GM12878 (cell line): ENCODE measurements around the gene MBD5. TPM values are rescaled to one million over a fixed set of nuclear protein-coding genes. Genes with fewer than 3 reads are reported as not detected.

Source experiments
- ATAC-seq: fragments of 200-7000 bp; cut with Tn5 transposase; 3 replicates; pipeline ENCODE4 v1.9.1; 2020; ENCODE audit warnings: mild to moderate bottlenecking, moderate library complexity
- BruUV-seq: library from RNA; stranded (reverse); fragments of 400-500 nt; replicated peaks from 2 replicates; lab custom pipeline; 2021; lab: Mats Ljungman, UMichigan
- CTCF ChIA-PET: fragments of 300-600 bp; sonication (Branson Sonifier 250); formaldehyde crosslinking; extraction: SDS; loops from one replicate; lab custom pipeline; 2021; ENCODE audit warnings: inconsistent platforms; lab: Yijun Ruan, JAX
- POLR2A ChIA-PET: fragments of 350-600 bp; formaldehyde crosslinking; extraction: SDS; loops from one replicate; lab custom pipeline; 2021; ENCODE audit warnings: inconsistent platforms; lab: Charles Lee
- RAD21 ChIA-PET: fragments of 300-600 bp; sonication (Branson Sonifier 250); formaldehyde crosslinking; loops from one replicate; lab custom pipeline; 2023; ENCODE audit warnings: antibody characterized with exemption; ENCODE audit not compliant: unreplicated experiment; lab: Charles Lee
- SMC1A ChIA-PET: fragments of 300-600 bp; sonication (Branson Sonifier 250); formaldehyde crosslinking; loops from one replicate; lab custom pipeline; 2023; ENCODE audit not compliant: unreplicated experiment, uncharacterized antibody; lab: Charles Lee
- DNase-seq: peaks from one replicate; pipeline ENCODE4 v3.0.0-alpha.2; 2011; ENCODE audit warnings: low read depth, low spot score
- FAIRE-seq: peaks from 3 replicates; lab custom pipeline; 2011; peaks lifted over from hg19 to GRCh38; lab: Jason Lieb, UNC
- H2AFZ ChIP-seq: 2 replicates; pipeline ENCODE4 v1.6.0; 2011; ENCODE audit warnings: low read depth, low read length, control low read depth; ENCODE audit not compliant: control insufficient read depth
- H3K27ac ChIP-seq: 2 replicates; pipeline ENCODE4 v1.5.1; 2011; ENCODE audit warnings: control low read depth; ENCODE audit not compliant: control insufficient read depth, insufficient read depth
- H3K27me3 ChIP-seq, 2 experiments: replicated peaks in 1 of 2; 2 replicates each; pipeline versions ENCODE4 v1.6.0 to v1.6.1; 2011; ENCODE audit warnings: low read length in 1 of 2; ENCODE audit not compliant: control insufficient read depth in 2 of 2, insufficient read depth in 2 of 2
- H3K36me3 ChIP-seq, 2 experiments: 2 replicates each; pipeline ENCODE4 v1.5.1; 2011; ENCODE audit warnings: low read length in 1 of 2; ENCODE audit not compliant: control insufficient read depth in 2 of 2, insufficient read depth in 2 of 2
- H3K4me1 ChIP-seq: 2 replicates; pipeline ENCODE4 v1.6.1; 2011; ENCODE audit warnings: mild to moderate bottlenecking, low read length, moderate library complexity, mixed read lengths; ENCODE audit not compliant: control insufficient read depth, insufficient read depth
- H3K4me2 ChIP-seq: 2 replicates; pipeline ENCODE4 v1.6.0; 2011; ENCODE audit warnings: control low read depth; ENCODE audit not compliant: control insufficient read depth, insufficient read depth
- H3K4me3 ChIP-seq: fragments of 200-600 bp; sonication (generic); 2 replicates; pipeline ENCODE4 v1.5.1; 2016
- H3K79me2 ChIP-seq: 2 replicates; pipeline ENCODE4 v1.6.0; 2011; ENCODE audit warnings: low read length; ENCODE audit not compliant: control insufficient read depth, insufficient read depth
- H3K9ac ChIP-seq: 2 replicates; pipeline ENCODE4 v1.8.0; 2011; ENCODE audit warnings: low read length, control low read depth, mixed read lengths; ENCODE audit not compliant: control insufficient read depth, insufficient read depth
- H3K9me3 ChIP-seq: replicated peaks from 3 replicates; pipeline ENCODE4 v1.5.1; 2011; ENCODE audit warnings: mild to moderate bottlenecking, low read length; ENCODE audit not compliant: control insufficient read depth, insufficient read depth
- H4K20me1 ChIP-seq: 2 replicates; pipeline ENCODE4 v1.6.0; 2011; ENCODE audit not compliant: control insufficient read depth, insufficient read depth
- FOS ChIP-seq: IDR thresholded peaks from 3 replicates; pipeline ENCODE4 v1.6.1; 2011; ENCODE audit warnings: borderline replicate concordance; ENCODE audit not compliant: insufficient read length; ENCODE audit errors: extremely low read depth
- RUNX3 ChIP-seq: IDR thresholded peaks from 2 replicates; pipeline ENCODE4 v1.6.1; 2012; ENCODE audit warnings: low read length, inconsistent platforms
- ZBTB40 ChIP-seq: fragments of 450-650 bp; IDR thresholded peaks from 2 replicates; pipeline ENCODE4 v1.6.1; 2016; ENCODE audit warnings: mild to moderate bottlenecking, moderate library complexity, borderline replicate concordance
- WGBS: methylation state at CpG from one replicate; pipeline ENCODE4 v1.1.6; 2016; ENCODE audit warnings: low lambda C conversion rate; ENCODE audit not compliant: insufficient replicate concordance, insufficient coverage; ENCODE audit errors: missing lambda C conversion rate; 5-methylcytosine and 5-hydroxymethylcytosine counted together
- in situ Hi-C: fragments of 300-500 bp; cut with MboI; formaldehyde crosslinking; loops from 9 replicates; pipeline ENCODE4 v1.14.3; 2018; ENCODE audit warnings: mixed read lengths
- intact Hi-C: fragments of 100-400 bp; cut with micrococcal nuclease; formaldehyde crosslinking; loops from one replicate; pipeline ENCODE4 v1.14.2; 2022; ENCODE audit not compliant: unreplicated experiment
- polyA plus RNA-seq, 11 experiments: library from polyadenylated mRNA; depleted of rRNA in 4 of 11; unstranded in 6 of 11; stranded (reverse) in 5 of 11; fragments of >200 nt; fragmentation: Nextera tagmentation in 4 of 11; fragmentation: Illumina TruSeq in 1 of 11; extraction: Ambion mirVana in 4 of 11; extraction: Trizol in 1 of 11; gene quantifications; 1 replicate in 1 of 11; 2 replicates in 10 of 11; pipeline versions ENCODE4 v1.2.1 to v1.2.3, GENCODE V29; 2011 to 2016; ENCODE audit warnings: inconsistent platforms in 2 of 11, missing spikeins in 2 of 11, low read depth in 1 of 11
- total RNA-seq, 4 experiments: library from RNA; depleted of rRNA in 3 of 4; stranded (reverse); fragments of >200 nt in 3 of 4; fragmentation: Illumina TruSeq in 1 of 4; extraction: Trizol in 1 of 4; gene quantifications; 2 replicates each; pipeline versions ENCODE4 v1.2.1 to v1.2.3, GENCODE V29; 2013 to 2021

MBD5 gene
- total and polyA plus RNA-seq, 10 of the 15 experiments (the other 5 are each of a cell fraction or from before 2014, with no cell fraction given) = 7.4 to 58.0 (median 21.2) TPM

- BruUV-seq = no TSS peak
- TF ChIP-seq RUNX3 (peak; percentile 41), ZBTB40 (peak; percentile 64; the same call in 1 of the 2 replicates), FOS (no peak)
- peaks cover 7% of the 10 kb centered on the region for H3K4me1 ChIP-seq
- intact Hi-C loops = no loop called here
- H3K79me2 ChIP-seq = no peaks in the 10 kb centered on the region
- H3K27me3 ChIP-seq = no peaks in the 10 kb centered on the region
- DNase-seq = no peak
- no peaks in the 10 kb centered on the region for H3K36me3 ChIP-seq
- ChIA-PET SMC1A (no interaction called here), RAD21 (no interaction called here), CTCF (no interaction called here), POLR2A (no interaction called here)
- no peak overlapping the region for H3K4me2 ChIP-seq
- H3K9ac ChIP-seq = no peak overlapping the region
- H3K27ac ChIP-seq = no peak overlapping the region
- no peak overlapping the region for H2AFZ ChIP-seq
- no peaks in the 10 kb centered on the region for H4K20me1 ChIP-seq
- no peak for FAIRE-seq
- ATAC-seq = no peak
- H3K4me3 ChIP-seq = no peak overlapping the region
- H3K9me3 ChIP-seq = no peaks in the 10 kb centered on the region
- in situ Hi-C loops = no loop called here
- 53% methylated on average over 6 of the region's 6 CpGs for WGBS
Measured at GRCh38 chr2:148528356-148529064, 507.6 kb downstream of the MBD5 start.
